Activated effector memory CD4-positive, alpha-beta T cell treated with Interleukin-2 at 50 U/mL for 16 hours (primary cell): ENCODE results near the gene WNT3A.
"Not testable (repeated sequence)": the region's sequence is repeated elsewhere in the genome, so short reads cannot be mapped to it uniquely, and the experiment has no call there.

ENCODE experiments used
- DNase-seq: peaks from one replicate; pipeline ENCODE4 v3.0.0-alpha.2; 2020

The WNT3A gene

GRCh38 chr1:228013131-228013934, 6.5 kb downstream of the WNT3A start:
- no peak for DNase-seq

- DNase-seq = no peak
These were observed 7.4 kb downstream of the WNT3A start for GRCh38 chr1:228013935-228014930.

GRCh38 chr1:228015276-228016180, 8.7 kb downstream of the WNT3A start:
- no peak for DNase-seq

GRCh38 chr1:228016181-228016510, 9.3 kb downstream of the WNT3A start:
- no peak for DNase-seq

- no peak for DNase-seq
These were observed 10.0 kb downstream of the WNT3A start for GRCh38 chr1:228016653-228017355.

- DNase-seq = no peak
These were observed 10.7 kb downstream of the WNT3A start for GRCh38 chr1:228017356-228018124.

GRCh38 chr1:228018125-228018398, 11.3 kb downstream of the WNT3A start:
- DNase-seq = no peak

- DNase-seq = no peak
These were observed 12.3 kb downstream of the WNT3A start for GRCh38 chr1:228018961-228019721.

GRCh38 chr1:228019722-228020083, 12.9 kb downstream of the WNT3A start:
- DNase-seq = not testable (repeated sequence)

- no peak for DNase-seq
These were observed 14.0 kb downstream of the WNT3A start for GRCh38 chr1:228020686-228021354.

- no peak for DNase-seq
These were observed 14.7 kb downstream of the WNT3A start for GRCh38 chr1:228021355-228022030.

- no peak for DNase-seq
These were observed 15.9 kb downstream of the WNT3A start for GRCh38 chr1:228022571-228023293.

- DNase-seq = no peak
These were observed 16.5 kb downstream of the WNT3A start for GRCh38 chr1:228023294-228023639.

GRCh38 chr1:228029281-228029680, 22.5 kb downstream of the WNT3A start:
- no peak for DNase-seq

- no peak for DNase-seq
These were observed 23.8 kb downstream of the WNT3A start for GRCh38 chr1:228030451-228031201.

- no peak for DNase-seq
These were observed 24.6 kb downstream of the WNT3A start for GRCh38 chr1:228031276-228031995.

GRCh38 chr1:228032041-228032440, 25.2 kb downstream of the WNT3A start:
- no peak for DNase-seq

- DNase-seq = no peak
These were observed 26.6 kb downstream of the WNT3A start for GRCh38 chr1:228033376-228033775.
